HEK293 (cell line): ENCODE data around the gene CLK1.

Experiments
- CTCF ChIP-seq: fragments of 450-650 bp; formaldehyde crosslinking; IDR thresholded peaks from 2 replicates; pipeline ENCODE4 v1.5.1; 2016; ENCODE audit warnings: missing biosample characterization, missing genetic modification characterization
- HOXA7 ChIP-seq: sonication (generic); formaldehyde crosslinking; IDR thresholded peaks from 2 replicates; pipeline ENCODE4 v1.8.1; 2022; ENCODE audit warnings: missing genetic modification reagents, borderline replicate concordance
- PBX3 ChIP-seq: sonication (generic); formaldehyde crosslinking; IDR thresholded peaks from 2 replicates; pipeline ENCODE4 v1.8.1; 2022; ENCODE audit warnings: mild to moderate bottlenecking, moderate library complexity, missing genetic modification reagents
- ZNF639 ChIP-seq: fragments of 450-650 bp; formaldehyde crosslinking; IDR thresholded peaks from 2 replicates; pipeline ENCODE4 v1.5.1; 2016; ENCODE audit warnings: missing biosample characterization, missing genetic modification characterization

- TF ChIP-seq CTCF (tag by site-specific recombination) = no peak
- no peak for TF ChIP-seq PBX3 (CRISPR knock-in tag)
- TF ChIP-seq ZNF639 (tag by site-specific recombination) = no peak
- TF ChIP-seq HOXA7 (CRISPR knock-in tag) = no peak
Measured at GRCh38 chr2:200860092-200860795, 4.2 kb downstream of the CLK1 start.
